ENCODE results near the gene DDX1.

The DDX1 gene

DNA sequence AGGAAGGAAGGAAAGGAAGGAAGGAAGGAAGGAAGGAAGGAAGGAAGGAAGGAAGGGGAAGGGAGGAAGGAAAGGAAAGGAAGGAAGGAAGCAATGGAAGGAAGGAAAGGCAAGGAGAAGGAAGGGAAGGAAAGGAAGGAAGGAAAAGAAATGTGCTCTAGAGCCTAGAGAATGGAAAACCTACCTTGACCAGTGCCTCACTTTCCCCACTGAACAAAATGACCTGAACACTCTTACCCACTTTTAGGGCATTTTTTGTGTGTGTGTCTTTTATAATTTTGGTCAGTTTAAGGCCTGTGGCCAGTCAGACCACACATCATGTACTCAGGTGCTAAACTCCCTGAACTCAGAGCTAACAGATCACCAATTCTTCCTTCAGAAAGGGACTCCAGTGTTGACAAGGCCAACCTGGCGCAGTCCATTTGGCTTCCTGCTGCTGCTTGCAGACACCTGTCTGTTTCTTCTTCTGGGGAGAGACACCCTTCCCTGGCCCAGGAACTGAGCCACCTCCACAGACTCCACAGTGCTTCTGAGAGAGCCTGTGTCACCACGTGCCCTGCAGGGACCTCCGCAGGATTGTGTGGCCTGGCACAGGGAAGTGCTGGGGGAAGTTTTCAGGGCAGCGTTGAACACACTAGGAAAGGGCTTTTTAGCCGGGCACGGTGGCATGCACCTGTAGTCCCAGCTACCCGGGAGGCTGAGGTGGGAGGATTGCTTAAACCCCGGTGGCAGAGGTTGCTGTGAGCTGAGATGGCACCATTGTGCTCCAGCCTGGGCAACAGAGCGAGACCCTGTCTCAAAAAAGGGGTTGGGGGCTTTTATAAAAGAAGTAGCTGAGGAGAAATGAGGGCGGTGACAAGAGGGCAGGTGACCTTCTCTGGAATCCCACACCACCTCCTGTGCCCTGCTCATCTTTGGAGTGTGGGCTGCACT, 57.2 kb downstream of the DDX1 start:
- Mint-ChIP-seq H3K27me3 (peaks cover 0 to 10% of the 10 kb centered on the region in 2 donors), H3K4me3 (no peak overlapping the region), H3K27ac (no peak overlapping the region), H3K9me3 (no peaks in the 10 kb centered on the region), H3K36me3 (ENCODE audit: insufficient read depth) (no peaks in the 10 kb centered on the region), H3K4me1 (ENCODE audit: low read depth in 2 of 2) (no peaks in the 10 kb centered on the region)
- no peak for ATAC-seq (replicated peaks)
- DNase-seq = no peak

DNA sequence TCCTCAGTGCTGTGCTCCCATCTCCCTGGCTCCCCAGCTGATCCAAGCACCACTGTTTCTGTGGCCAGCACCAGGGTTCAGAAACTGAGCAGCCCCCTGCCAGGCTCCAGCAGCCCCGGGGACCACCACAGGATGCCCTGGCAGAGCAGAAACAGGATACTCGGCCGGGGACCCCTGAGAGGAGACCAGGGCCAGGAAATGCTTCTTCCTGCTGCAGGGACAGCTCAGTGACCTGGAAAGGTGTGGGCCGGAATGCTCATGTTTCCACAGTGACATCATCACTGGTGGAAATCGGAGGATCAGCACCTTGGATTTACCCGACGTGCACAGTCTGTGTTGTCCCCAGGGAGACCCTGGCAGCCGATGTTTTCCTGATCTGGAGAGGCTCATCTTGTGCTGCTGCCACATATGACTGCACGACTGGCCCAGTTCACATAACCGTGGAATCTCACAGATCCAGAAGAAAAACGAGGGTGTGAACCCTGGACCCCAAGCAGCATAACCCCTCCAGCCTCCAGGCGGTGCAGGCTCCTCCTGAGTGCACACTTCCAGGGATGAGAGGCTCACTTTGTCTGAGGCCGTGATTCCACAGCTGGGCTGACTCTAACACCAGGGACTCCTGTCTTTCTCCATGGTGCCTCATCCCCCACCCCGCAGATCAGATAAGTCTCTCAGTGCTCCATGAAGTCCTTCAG, 58.0 kb downstream of the DDX1 start:
- Mint-ChIP-seq H3K4me3 (no peak overlapping the region), H3K27ac (no peak overlapping the region), H3K27me3 (peaks cover 4 to 14% of the 10 kb centered on the region in 2 donors), H3K36me3 (ENCODE audit: insufficient read depth) (no peaks in the 10 kb centered on the region), H3K4me1 (ENCODE audit: low read depth in 2 of 2) (no peaks in the 10 kb centered on the region), H3K9me3 (no peaks in the 10 kb centered on the region)
- DNase-seq (no peak), ATAC-seq (replicated peaks) (no peak)

DNA sequence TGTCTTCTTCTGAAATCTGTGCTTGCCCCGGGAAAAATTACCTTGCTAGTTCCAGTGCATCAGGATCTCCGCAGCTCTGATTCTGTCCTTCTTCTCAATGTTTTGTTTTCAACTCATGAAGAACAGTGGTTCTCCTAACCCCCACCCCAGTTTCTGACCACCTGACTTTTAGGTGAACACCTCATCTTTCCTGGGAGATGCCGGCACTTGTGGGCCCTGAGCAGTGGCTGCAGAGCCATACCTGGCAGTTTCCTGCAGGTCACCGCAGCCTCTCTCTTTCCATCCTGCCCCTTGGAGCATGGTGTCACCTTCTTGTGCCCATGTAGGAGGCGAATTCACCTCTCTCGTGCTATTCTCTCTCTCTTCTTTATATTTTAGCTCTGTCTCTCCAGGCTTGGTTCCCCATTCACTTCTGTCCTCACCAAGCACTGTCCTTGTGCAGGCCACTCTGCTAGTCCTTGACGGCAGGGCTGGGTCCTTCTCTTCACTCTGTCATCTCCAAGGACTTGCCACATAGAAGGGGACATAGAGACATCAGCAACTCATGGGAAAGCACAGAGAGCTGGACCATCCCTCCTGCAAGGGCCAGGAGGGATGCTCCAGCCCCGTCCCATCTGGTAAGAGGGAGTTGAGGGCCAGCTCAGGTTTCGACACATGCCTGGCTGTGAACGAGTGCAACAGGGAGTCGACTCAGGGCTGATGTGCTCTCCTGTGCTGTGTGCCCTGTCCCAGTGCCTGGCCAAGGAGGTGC, 59.1 kb downstream of the DDX1 start:
- Mint-ChIP-seq H3K4me1 (ENCODE audit: low read depth in 2 of 2) (no peaks in the 10 kb centered on the region), H3K27me3 (peaks cover 13 to 25% of the 10 kb centered on the region in 2 donors), H3K27ac (no peak overlapping the region), H3K36me3 (ENCODE audit: insufficient read depth) (no peaks in the 10 kb centered on the region), H3K9me3 (no peaks in the 10 kb centered on the region), H3K4me3 (no peak overlapping the region)
- ATAC-seq (replicated peaks) (no peak), DNase-seq (no peak)

DNA sequence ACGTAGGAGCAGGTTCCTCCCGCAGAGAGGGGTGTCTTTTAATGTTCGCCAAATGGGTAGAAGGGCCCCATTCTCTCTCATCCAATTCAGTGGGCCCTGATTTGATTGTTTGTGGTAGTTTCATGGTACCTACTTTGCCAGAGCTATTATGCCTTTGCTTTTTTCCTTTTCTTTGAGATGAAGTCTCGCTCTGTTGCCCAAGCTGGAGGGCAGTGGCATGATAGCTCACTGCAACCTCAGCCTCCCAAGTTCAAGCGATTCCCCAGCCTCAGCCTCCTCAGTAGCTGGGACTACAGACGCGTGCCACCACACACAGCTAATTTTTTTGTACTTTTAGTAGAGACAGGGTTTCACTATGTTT, 59.7 kb downstream of the DDX1 start:
- no peak overlapping the region for H3K4me3 Mint-ChIP-seq
- no peak overlapping the region for H3K27ac Mint-ChIP-seq
- peaks cover 13 to 30% of the 10 kb centered on the region in 2 donors for H3K27me3 Mint-ChIP-seq
- DNase-seq (no peak), ATAC-seq (replicated peaks) (no peak)
- no peaks in the 10 kb centered on the region for H3K36me3 Mint-ChIP-seq (ENCODE audit: insufficient read depth)
- H3K4me1 Mint-ChIP-seq (ENCODE audit: low read depth in 2 of 2) = no peaks in the 10 kb centered on the region
- no peaks in the 10 kb centered on the region for H3K9me3 Mint-ChIP-seq

DNA sequence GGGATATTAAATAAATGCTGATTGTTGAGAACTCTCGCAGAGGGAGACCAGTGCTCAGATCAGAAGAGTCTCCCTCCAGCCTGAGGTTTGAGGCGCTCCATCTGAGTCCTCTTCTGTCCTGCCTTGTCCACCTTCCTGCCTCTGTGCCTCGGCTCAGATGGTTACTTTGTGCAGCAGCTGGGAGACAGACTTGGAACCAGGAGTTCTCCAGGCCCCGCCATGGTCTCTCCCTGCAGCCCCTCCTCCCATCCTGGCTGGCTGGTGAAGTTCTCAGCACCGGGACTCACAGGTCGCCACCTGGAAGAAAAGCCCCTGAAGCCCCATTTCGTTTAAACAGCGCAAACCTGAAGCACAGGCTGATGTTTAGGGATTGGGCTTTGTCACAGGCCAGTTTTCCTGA, 60.6 kb downstream of the DDX1 start:
- DNase-seq (no peak), ATAC-seq (replicated peaks) (no peak)
- H3K27me3 Mint-ChIP-seq = peaks cover 13 to 31% of the 10 kb centered on the region in 2 donors
- H3K36me3 Mint-ChIP-seq (ENCODE audit: insufficient read depth) = no peaks in the 10 kb centered on the region
- H3K27ac Mint-ChIP-seq = no peak overlapping the region
- no peaks in the 10 kb centered on the region for H3K9me3 Mint-ChIP-seq
- H3K4me3 Mint-ChIP-seq = no peak overlapping the region
- no peaks in the 10 kb centered on the region for H3K4me1 Mint-ChIP-seq (ENCODE audit: low read depth in 2 of 2)

DNA sequence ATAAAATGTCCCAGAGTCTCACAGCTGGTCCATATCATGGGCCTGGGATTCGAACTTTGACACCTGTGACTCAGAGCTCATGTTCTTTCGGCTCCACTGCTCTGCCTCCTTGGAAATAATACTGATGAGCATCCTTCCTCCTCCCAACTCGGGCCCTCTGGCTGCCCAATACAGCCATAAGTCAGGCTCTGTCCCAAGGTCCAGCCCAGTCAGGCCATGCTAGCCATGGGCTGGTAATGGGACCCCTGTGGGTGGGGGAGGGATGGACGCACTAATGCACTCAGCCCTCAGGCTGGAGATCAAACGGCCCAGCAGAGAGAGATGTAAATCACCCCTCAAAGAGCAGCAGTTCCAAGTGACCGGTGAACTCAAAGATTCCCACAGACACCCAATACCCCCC, 61.1 kb downstream of the DDX1 start:
- ATAC-seq (replicated peaks) (no peak), DNase-seq (no peak)
- peaks cover 13 to 31% of the 10 kb centered on the region in 2 donors for H3K27me3 Mint-ChIP-seq
- no peaks in the 10 kb centered on the region for H3K36me3 Mint-ChIP-seq (ENCODE audit: insufficient read depth)
- no peak overlapping the region for H3K4me3 Mint-ChIP-seq
- H3K4me1 Mint-ChIP-seq (ENCODE audit: low read depth in 2 of 2) = no peaks in the 10 kb centered on the region
- no peak overlapping the region for H3K27ac Mint-ChIP-seq
- H3K9me3 Mint-ChIP-seq = no peaks in the 10 kb centered on the region

DNA sequence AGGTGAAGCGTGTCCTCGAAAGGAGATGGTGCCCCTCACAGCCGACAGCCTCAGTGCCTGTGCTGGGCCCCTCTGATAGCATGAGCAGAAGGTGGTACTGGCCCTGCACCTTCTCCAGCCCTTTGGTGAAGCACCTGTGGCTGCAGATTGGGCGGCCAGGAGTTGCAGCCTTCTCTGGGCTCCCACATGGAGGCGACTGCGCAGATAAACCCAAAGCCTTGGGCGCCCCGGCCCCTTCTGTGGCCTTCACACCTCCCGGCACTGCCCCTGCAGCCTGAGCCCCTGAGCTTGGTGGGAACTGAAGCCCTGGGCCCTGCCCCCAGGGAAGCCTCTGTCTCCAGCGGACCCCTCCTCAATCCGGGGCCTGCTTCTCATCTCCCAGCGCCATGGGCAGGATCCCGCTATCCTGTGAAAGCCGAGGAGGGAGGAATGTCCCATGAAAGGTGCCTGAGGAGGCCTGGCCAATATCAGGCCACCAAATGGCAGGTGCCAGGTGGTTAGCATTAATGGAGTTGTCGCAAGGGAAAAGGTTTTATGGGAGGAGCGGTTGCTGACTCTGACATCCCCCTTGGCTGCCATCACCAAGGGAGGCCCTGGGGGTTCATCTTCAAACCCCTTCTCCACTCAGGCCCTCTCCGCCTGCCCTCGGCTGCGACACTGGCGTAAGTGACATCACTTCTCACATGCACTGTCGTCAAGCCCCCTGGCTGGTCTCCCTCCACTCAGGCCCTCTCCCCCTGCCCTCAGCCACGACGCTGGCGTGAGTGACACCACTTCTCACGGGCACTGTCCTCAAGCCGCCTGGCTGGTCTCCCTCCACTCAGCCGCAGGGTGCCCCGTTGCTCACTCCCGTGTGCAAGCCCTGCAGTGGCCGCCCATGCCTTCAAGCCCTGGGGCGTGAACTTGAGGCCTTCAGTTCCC, 62.4 kb downstream of the DDX1 start:
- H3K4me1 Mint-ChIP-seq (ENCODE audit: low read depth in 2 of 2) = no peaks in the 10 kb centered on the region
- no peak overlapping the region for H3K27ac Mint-ChIP-seq
- H3K27me3 Mint-ChIP-seq = peaks cover 19 to 40% of the 10 kb centered on the region in 2 donors
- H3K36me3 Mint-ChIP-seq (ENCODE audit: insufficient read depth) = no peaks in the 10 kb centered on the region
- H3K9me3 Mint-ChIP-seq = peaks cover 0 to 2% of the 10 kb centered on the region in 2 donors
- DNase-seq (no peak), ATAC-seq (replicated peaks) (no peak)
- H3K4me3 Mint-ChIP-seq = no peak overlapping the region

DNA sequence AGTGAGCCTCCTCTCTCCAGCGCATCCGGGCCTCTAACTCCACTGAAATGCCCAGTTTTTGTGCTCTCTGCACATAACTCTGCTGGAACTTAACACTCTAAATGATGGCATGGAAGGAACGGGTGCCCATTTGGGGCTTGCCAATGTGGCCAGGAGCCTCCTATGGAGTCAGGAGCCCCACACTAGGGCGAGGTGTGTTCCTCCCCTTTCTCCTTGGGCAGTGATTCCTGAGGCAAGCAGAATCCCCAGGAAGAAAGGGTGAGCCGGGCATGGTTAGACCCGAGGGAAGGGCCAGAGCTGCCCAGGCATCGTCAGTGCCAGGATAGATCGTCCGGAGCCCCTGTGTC, 63.0 kb downstream of the DDX1 start:
- no peaks in the 10 kb centered on the region for H3K36me3 Mint-ChIP-seq (ENCODE audit: insufficient read depth)
- peaks cover 21 to 44% of the 10 kb centered on the region in 2 donors for H3K27me3 Mint-ChIP-seq
- H3K27ac Mint-ChIP-seq = no peak overlapping the region
- no peak overlapping the region for H3K4me3 Mint-ChIP-seq
- peaks cover 0 to 2% of the 10 kb centered on the region in 2 donors for H3K9me3 Mint-ChIP-seq
- no peaks in the 10 kb centered on the region for H3K4me1 Mint-ChIP-seq (ENCODE audit: low read depth in 2 of 2)
- ATAC-seq (replicated peaks) (no peak), DNase-seq (no peak)

DNA sequence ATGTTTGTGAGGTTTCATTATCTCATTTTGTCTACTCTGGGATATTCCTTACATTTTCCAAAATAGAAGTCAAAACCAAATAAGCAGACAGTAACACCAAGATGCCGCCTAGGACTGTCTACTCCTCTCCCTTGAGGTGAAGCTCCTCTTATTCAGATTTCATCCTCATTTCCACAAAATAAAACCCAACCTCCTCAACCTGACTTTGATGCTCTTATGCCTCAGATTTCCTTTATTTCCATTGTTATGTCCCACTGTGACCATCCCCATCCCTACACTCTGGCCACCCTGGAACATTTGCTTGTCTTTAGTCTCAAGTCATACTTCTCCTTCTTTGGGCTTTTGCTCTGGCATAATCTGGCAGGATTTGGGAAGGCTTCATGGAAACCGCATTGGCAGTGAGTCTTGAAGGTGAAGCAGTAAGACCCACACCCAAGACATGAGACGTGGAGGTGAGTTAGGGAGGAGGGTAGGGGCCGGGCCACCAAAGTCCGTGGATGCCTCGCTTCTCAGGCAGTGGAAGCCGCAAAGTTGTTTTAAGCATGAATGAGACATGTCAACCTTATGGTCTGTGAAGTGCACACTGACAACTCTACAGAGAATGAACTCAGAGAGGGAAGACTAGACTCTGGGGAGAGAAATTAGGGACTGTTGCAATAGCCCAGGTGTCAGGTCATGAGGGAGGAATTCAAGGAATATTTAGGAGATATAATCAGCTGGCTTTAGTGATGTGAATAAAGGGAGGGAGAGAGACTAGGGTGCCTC, 63.6 kb downstream of the DDX1 start:
- Mint-ChIP-seq H3K9me3 (peaks cover 0 to 2% of the 10 kb centered on the region in 2 donors), H3K4me1 (ENCODE audit: low read depth in 2 of 2) (no peaks in the 10 kb centered on the region), H3K4me3 (no peak overlapping the region), H3K27ac (no peak overlapping the region), H3K36me3 (ENCODE audit: insufficient read depth) (no peaks in the 10 kb centered on the region), H3K27me3 (peaks cover 21 to 44% of the 10 kb centered on the region in 2 donors)
- no peak for ATAC-seq (replicated peaks)
- no peak for DNase-seq

DNA sequence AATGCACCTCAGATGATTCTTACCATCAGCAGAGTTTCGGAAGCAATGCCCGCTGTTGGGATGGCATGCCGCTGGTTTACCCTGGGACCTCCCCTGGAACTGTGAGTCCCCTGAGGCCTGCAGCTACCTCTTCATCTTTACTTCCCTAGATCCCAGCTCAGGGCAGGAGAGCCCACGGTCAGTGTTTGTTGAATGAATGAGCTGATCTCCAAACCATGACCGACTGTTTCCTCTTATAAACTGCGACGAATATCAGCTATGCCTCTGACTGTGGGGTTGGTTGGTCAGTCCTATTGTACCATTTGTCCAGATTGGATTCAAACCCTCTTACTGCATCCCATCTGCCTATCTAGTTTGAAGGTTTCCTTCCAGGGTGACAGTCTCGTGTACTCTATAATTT, 64.4 kb downstream of the DDX1 start:
- ATAC-seq (replicated peaks) (no peak), DNase-seq (no peak)
- Mint-ChIP-seq H3K9me3 (peaks cover 0 to 2% of the 10 kb centered on the region in 2 donors), H3K4me3 (no peak overlapping the region), H3K36me3 (ENCODE audit: insufficient read depth) (no peaks in the 10 kb centered on the region), H3K27ac (no peak overlapping the region), H3K27me3 (peaks cover 21 to 47% of the 10 kb centered on the region in 2 donors), H3K4me1 (ENCODE audit: low read depth in 2 of 2) (no peaks in the 10 kb centered on the region)

DNA sequence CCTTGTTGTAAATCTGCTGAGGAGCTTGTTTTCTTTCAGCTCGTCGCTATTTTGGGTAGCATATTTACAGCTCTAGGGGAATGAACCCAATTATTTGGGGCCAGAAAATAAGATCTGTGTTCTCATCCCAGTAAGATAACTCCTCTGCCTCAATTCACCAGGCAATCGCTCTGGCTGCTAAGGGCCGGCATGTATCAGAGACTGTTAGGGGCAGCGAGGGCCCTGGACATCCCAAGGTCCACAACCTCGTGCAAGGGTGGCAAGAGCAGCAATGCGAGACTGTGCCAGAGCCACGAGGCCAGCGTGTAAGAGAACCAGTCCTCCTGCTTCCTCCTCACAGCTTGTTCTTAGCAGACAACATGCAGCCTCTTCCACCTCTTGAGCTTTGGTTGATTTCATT, 66.1 kb downstream of the DDX1 start:
- DNase-seq = no peak
- no peak overlapping the region for H3K27ac Mint-ChIP-seq
- peaks cover 2% of the 10 kb centered on the region for H3K36me3 Mint-ChIP-seq (ENCODE audit: insufficient read depth)
- H3K27me3 Mint-ChIP-seq = peaks cover 32 to 61% of the 10 kb centered on the region in 2 donors
- no peak for ATAC-seq (replicated peaks)
- H3K4me3 Mint-ChIP-seq = no peak overlapping the region
- no peaks in the 10 kb centered on the region for H3K4me1 Mint-ChIP-seq (ENCODE audit: low read depth in 2 of 2)
- H3K9me3 Mint-ChIP-seq = peaks cover 0 to 2% of the 10 kb centered on the region in 2 donors

DNA sequence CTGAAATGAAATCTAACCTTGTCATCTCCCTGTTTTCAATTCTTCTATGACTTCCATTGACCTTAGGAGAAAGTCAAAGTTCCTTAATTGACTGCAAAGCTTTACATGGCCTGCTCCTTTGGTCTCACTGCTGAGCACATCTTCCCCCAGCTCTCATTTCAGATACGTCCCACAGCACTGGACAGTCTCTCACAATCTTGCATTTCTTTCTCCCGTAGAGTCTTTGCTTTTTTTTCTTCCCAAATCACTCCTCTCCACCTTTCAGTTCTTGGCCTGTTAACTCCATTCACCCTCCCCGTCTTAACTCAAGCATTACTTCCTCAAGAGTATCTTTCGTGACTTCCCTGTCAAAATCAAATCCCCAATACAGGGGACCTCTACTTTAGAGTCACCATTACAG, 67.2 kb downstream of the DDX1 start:
- no peak overlapping the region for H3K27ac Mint-ChIP-seq

More for the DNA sequence above, 67.2 kb downstream of the DDX1 start:
- Mint-ChIP-seq H3K4me1 (ENCODE audit: low read depth in 2 of 2) (no peaks in the 10 kb centered on the region), H3K9me3 (peaks cover 0 to 2% of the 10 kb centered on the region in 2 donors), H3K4me3 (no peak overlapping the region), H3K36me3 (ENCODE audit: insufficient read depth) (peaks cover 2% of the 10 kb centered on the region), H3K27me3 (peaks cover 32 to 51% of the 10 kb centered on the region in 2 donors)
- no peak for DNase-seq
- ATAC-seq (replicated peaks) = no peak

All from effector memory CD8-positive, alpha-beta T cell (primary cell).